ENCODE results near the gene HSCB.

GRCh38 chr22:28799606-28800307, 57.9 kb downstream of the HSCB start:
- TF ChIP-seq CTCF (IDR thresholded peaks at IDR 0.05) (no peak), ESRRA (CRISPR knock-in tag; IDR thresholded peaks at IDR 0.05; ENCODE audit: borderline replicate concordance) (0 out of 2 replicates have a peak, but pooled peaks have one; percentile 14), JUN (CRISPR knock-in tag; IDR thresholded peaks at IDR 0.05) (no peak), CBFB (CRISPR knock-in tag; IDR thresholded peaks at IDR 0.05; ENCODE audit: low read depth) (no peak), E2F5 (CRISPR knock-in tag; IDR thresholded peaks at IDR 0.05) (no peak)
